OCI-LY7 (cell line): ENCODE results near the gene SKIDA1. TPM values are rescaled to one million over a fixed set of nuclear protein-coding genes. Genes with fewer than 3 reads are reported as not detected.

ENCODE experiments used
- BruUV-seq: library from RNA; stranded (reverse); fragments of 400-500 nt; replicated peaks from 2 replicates; lab custom pipeline; 2021; lab: Mats Ljungman, UMichigan
- CTCF ChIA-PET: fragments of 300-600 bp; sonication (Branson Sonifier 250); formaldehyde crosslinking; loops from one replicate; lab custom pipeline; 2022; ENCODE audit warnings: antibody characterized with exemption; ENCODE audit not compliant: unreplicated experiment; lab: Charles Lee
- POLR2A ChIA-PET: fragments of 300-600 bp; sonication (Branson Sonifier 250); formaldehyde crosslinking; loops from one replicate; lab custom pipeline; 2022; ENCODE audit warnings: antibody characterized with exemption; lab: Charles Lee
- DNase-seq: peaks from one replicate; pipeline ENCODE4 v3.0.0-alpha.2; 2015; ENCODE audit warnings: low spot score
- H2AFZ ChIP-seq: fragments of 200-600 bp; sonication (generic), shearing (Covaris generic); 2 replicates; pipeline ENCODE4 v1.6.1; 2014; ENCODE audit warnings: mild to moderate bottlenecking, antibody characterized with exemption, low read length, moderate library complexity
- H3K27ac ChIP-seq: fragments of 200-600 bp; sonication (generic); 2 replicates; pipeline ENCODE4 v1.5.1; 2014; ENCODE audit warnings: mixed run types, low read depth, mild to moderate bottlenecking, moderate library complexity, low read length, inconsistent platforms; ENCODE audit not compliant: poor library complexity, severe bottlenecking
- H3K36me3 ChIP-seq: fragments of 200-600 bp; sonication (generic); 2 replicates; pipeline ENCODE4 v1.6.1; 2014; ENCODE audit warnings: mild to moderate bottlenecking, antibody characterized with exemption, low read length, moderate library complexity, mixed read lengths; ENCODE audit not compliant: insufficient read depth
- H3K4me1 ChIP-seq: fragments of 200-600 bp; sonication (generic); 2 replicates; pipeline ENCODE4 v1.5.1; 2014; ENCODE audit warnings: mild to moderate bottlenecking, low read length; ENCODE audit not compliant: insufficient read depth, poor library complexity, severe bottlenecking
- H3K4me2 ChIP-seq: fragments of 200-600 bp; sonication (generic); 2 replicates; pipeline ENCODE4 v1.6.1; 2014; ENCODE audit warnings: mild to moderate bottlenecking, low read length
- H3K4me3 ChIP-seq: fragments of 200-600 bp; sonication (generic); 2 replicates; pipeline ENCODE4 v1.5.1; 2014; ENCODE audit warnings: mild to moderate bottlenecking, low read depth, low read length; ENCODE audit not compliant: poor library complexity, severe bottlenecking
- H3K79me2 ChIP-seq: fragments of 200-600 bp; sonication (generic); 2 replicates; pipeline ENCODE4 v1.6.1; 2016; ENCODE audit warnings: low read depth, mild to moderate bottlenecking, low read length, moderate library complexity, mixed read lengths; ENCODE audit not compliant: insufficient read depth
- H3K9me2 ChIP-seq: fragments of 200-600 bp; sonication (generic); 2 replicates; pipeline ENCODE4 v1.6.1; 2016; ENCODE audit warnings: mild to moderate bottlenecking, low read length, mixed read lengths; ENCODE audit not compliant: insufficient read depth
- H3K9me3 ChIP-seq: fragments of 200-600 bp; sonication (generic); 2 replicates; pipeline ENCODE4 v1.6.1; 2014; ENCODE audit warnings: mild to moderate bottlenecking, mixed run types, low read length, mixed read lengths
- H4K20me1 ChIP-seq: fragments of 200-600 bp; sonication (generic); 2 replicates; pipeline ENCODE4 v1.6.1; 2014; ENCODE audit warnings: mild to moderate bottlenecking, antibody characterized with exemption, low read length, moderate library complexity, mixed read lengths; ENCODE audit not compliant: insufficient read depth
- EZH2phosphoT487 ChIP-seq: fragments of 200-600 bp; sonication (generic); IDR thresholded peaks from 2 replicates; pipeline ENCODE4 v1.6.1; 2018; ENCODE audit warnings: low read depth, borderline replicate concordance, mild to moderate bottlenecking, mixed run types, antibody characterized with exemption, low read length, moderate library complexity, mixed read lengths
- intact Hi-C: fragments of 100-400 bp; cut with micrococcal nuclease; formaldehyde crosslinking; loops from one replicate; pipeline ENCODE4 v1.10.0; 2022; ENCODE audit not compliant: unreplicated experiment
- total RNA-seq, 2 experiments: library from RNA; depleted of rRNA in 1 of 2; stranded (reverse); fragments of >200 nt in 1 of 2; shearing (Covaris generic) in 1 of 2; gene quantifications; 2 replicates each; pipeline ENCODE4 v1.2.3, GENCODE V29; 2014 to 2022
- TF ChIP-seq, protein P1 (sequence below): fragments of 200-600 bp; sonication (generic); conservative IDR thresholded peaks from 2 replicates; pipeline ENCODE4 v1.5.1; 2014; ENCODE audit warnings: mild to moderate bottlenecking, antibody characterized with exemption, low read length, moderate library complexity, mixed read lengths

SKIDA1 gene
- total RNA-seq, 2 experiments from 2014 or later, result not detected

DNA sequence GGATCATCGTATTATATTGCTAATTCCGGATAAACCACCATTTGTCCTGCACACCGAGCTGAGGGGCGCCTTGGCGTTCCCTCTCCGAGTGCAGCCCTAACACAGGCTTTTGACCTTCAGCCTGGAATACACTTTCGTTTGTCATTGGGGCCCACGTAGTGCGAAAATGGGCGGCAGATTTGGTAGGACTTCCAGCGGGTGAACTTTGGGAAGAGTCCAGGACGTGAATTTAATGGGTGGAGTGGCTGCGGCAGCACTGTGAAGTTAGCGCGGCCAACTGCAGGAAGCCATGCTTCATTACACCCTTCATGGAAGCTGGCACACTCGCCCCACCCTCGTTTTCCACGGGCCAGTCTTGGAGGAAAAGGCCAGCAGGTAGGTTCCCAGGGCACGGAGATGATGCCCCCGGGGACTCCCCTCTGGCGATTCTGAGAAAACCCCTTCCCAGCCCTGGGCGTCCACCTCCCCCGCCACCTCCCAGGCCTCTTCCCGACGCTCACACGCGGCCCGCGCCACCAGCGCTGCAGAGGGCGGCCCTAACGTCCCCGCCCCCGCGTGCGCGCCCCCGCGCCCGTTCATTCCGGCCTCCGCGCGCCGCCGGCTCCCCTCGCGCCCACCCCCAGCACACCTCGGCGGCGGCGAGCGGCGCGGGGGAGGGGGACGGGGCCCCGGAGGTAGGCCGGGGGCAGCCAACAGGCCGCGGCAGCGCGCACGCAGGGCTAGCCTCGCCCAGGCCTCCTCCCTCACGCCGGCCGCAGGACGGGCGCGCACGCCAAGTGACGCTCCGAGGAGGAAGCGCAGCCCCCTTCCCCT lies 8.2 kb upstream of the SKIDA1 start, which contains the start of gene MLLT10:
Gene MLLT10 (plus strand): TSS at position 766 of the 813 bp plus-strand sequence. CDS start 413 bp downstream, outside the sequence.
- BruUV-seq, result TSS peak; percentile 95
- ChIA-PET CTCF (no interaction called here), POLR2A (interaction anchor here (3.0 kb wide), 1 partner anchor 12 kb away, joined by 11 read pairs; no protein-coding TSS in a partner anchor)

DNA sequence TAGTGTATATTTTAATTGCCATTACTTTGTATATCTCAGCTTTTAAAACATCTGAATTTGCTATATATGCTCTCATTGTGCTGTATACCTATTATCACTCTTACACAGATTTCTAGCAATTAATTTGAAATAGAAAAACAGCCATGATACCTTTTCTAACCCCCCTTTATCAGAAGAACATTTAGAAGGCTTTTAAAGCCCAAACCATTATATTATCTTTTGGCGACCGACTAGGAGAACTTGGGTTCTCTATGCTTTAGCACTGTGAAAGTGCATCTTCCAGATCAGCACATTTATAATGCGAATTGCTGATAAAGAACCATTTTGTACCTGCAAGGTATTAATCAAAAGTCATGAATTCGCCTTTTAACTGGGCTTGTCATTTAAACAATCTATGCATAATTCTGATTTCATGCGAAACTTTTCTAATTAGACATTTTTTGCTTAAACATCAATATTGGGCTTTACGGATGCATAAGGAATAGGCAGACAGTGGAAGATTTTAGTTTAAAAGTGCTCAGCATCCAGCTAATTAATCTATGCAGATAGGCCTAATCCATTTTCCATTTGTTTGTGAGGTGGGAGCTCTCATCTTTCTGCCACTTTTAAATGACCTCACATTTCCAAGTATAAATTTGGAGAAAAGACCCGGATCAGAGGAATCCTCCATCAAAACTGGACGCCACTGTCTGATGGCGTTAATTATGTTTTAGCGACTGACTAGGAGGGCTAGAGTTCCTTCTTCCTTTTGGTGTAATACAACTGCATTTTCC lies 7.4 kb upstream of the SKIDA1 start:
- intact Hi-C loops, result loop anchor here (5.0 kb wide), 2 partner anchors 694 to 789 kb away; partner anchors contain the start of gene BMI1
- ChIA-PET POLR2A (interaction anchor here (0.5 to 3.0 kb wide), 5 partner anchors 12 to 228 kb away, joined by 3 to 11 read pairs (median 5); no protein-coding TSS in a partner anchor), CTCF (no interaction called here)
- H3K36me3 ChIP-seq, result peaks cover 22% of the 10 kb centered on the region; the same call in 1 of the 2 replicates
- H3K9me2 ChIP-seq, result no peaks in the 10 kb centered on the region
- peak overlapping the region; percentile 72 for H3K4me3 ChIP-seq
- peak overlapping the region; percentile 70 for H3K27ac ChIP-seq
- no peak for DNase-seq
- H2AFZ ChIP-seq, result peak overlapping the region; percentile 85
- H3K79me2 ChIP-seq, result peaks cover 24% of the 10 kb centered on the region
- no peaks in the 10 kb centered on the region for H4K20me1 ChIP-seq
- H3K4me2 ChIP-seq, result peak overlapping the region; percentile 95
- peaks cover 24% of the 10 kb centered on the region for H3K4me1 ChIP-seq
- H3K9me3 ChIP-seq, result no peaks in the 10 kb centered on the region
- TF ChIP-seq EZH2phosphoT487, result no peak
- TF ChIP-seq, protein P1, sequence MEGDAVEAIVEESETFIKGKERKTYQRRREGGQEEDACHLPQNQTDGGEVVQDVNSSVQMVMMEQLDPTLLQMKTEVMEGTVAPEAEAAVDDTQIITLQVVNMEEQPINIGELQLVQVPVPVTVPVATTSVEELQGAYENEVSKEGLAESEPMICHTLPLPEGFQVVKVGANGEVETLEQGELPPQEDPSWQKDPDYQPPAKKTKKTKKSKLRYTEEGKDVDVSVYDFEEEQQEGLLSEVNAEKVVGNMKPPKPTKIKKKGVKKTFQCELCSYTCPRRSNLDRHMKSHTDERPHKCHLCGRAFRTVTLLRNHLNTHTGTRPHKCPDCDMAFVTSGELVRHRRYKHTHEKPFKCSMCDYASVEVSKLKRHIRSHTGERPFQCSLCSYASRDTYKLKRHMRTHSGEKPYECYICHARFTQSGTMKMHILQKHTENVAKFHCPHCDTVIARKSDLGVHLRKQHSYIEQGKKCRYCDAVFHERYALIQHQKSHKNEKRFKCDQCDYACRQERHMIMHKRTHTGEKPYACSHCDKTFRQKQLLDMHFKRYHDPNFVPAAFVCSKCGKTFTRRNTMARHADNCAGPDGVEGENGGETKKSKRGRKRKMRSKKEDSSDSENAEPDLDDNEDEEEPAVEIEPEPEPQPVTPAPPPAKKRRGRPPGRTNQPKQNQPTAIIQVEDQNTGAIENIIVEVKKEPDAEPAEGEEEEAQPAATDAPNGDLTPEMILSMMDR, result no peak
- no TSS peak for BruUV-seq

More for the DNA sequence above, 8.2 kb upstream of the SKIDA1 start, which contains the start of gene MLLT10:
- Histone ChIP-seq H2AFZ (peak within 1 kb of the TSS; percentile 85), H4K20me1 (no peaks in the 10 kb centered on the region), H3K36me3 (peaks cover 30% of the 10 kb centered on the region), H3K9me3 (no peaks in the 10 kb centered on the region), H3K79me2 (peaks cover 31% of the 10 kb centered on the region), H3K4me2 (peak within 1 kb of the TSS; percentile 95), H3K9me2 (no peaks in the 10 kb centered on the region), H3K4me3 (peak within 1 kb of the TSS; percentile 72), H3K4me1 (peaks cover 24% of the 10 kb centered on the region), H3K27ac (peak within 1 kb of the TSS; percentile 70)
- intact Hi-C loops, result loop anchor here (1.0 to 5.0 kb wide), 3 partner anchors 37 to 789 kb away; partner anchors contain the start of gene BMI1
- TF ChIP-seq, protein P1, result no peak
- TF ChIP-seq EZH2phosphoT487, result no peak
- DNase-seq, result peak; percentile 98
